HepG2 (cell line): ENCODE results near the gene CTRB2. TPM values are rescaled to one million over a fixed set of nuclear protein-coding genes. Genes with fewer than 3 reads are reported as not detected.
A peak's percentile ranks its signal among the peaks of the same experiment; 100 is the strongest.

Source experiments
- ELF3 ChIP-seq: IDR thresholded peaks from 2 replicates; pipeline ENCODE4 v1.6.1; 2016; ENCODE audit warnings: missing genetic modification reagents, missing compliant biosample characterization
- ELF4 ChIP-seq: sonication (generic); formaldehyde crosslinking; IDR thresholded peaks from 2 replicates; pipeline ENCODE4 v1.5.0; 2020; ENCODE audit warnings: missing genetic modification reagents, mild to moderate bottlenecking, moderate library complexity, borderline replicate concordance
- ESRRA ChIP-seq: sonication (generic); formaldehyde crosslinking; IDR thresholded peaks from 2 replicates; pipeline ENCODE4 v1.5.1; 2020; ENCODE audit warnings: mild to moderate bottlenecking, low read depth, missing genetic modification reagents
- GATAD1 ChIP-seq: IDR thresholded peaks from 2 replicates; pipeline ENCODE4 v1.6.1; 2016; ENCODE audit warnings: missing genetic modification reagents, missing compliant biosample characterization
- HNF4A ChIP-seq: sonication (generic); formaldehyde crosslinking; IDR thresholded peaks from 2 replicates; pipeline ENCODE4 v1.4.0; 2020; ENCODE audit warnings: missing genetic modification reagents
- KLF12 ChIP-seq: sonication (generic); formaldehyde crosslinking; IDR thresholded peaks from 2 replicates; pipeline ENCODE4 v1.4.0; 2020; ENCODE audit warnings: missing genetic modification reagents, borderline replicate concordance
- TBX3 ChIP-seq: fragments of 450-650 bp; IDR thresholded peaks from 2 replicates; pipeline ENCODE4 v1.6.1; 2017; ENCODE audit warnings: antibody characterized with exemption, mild to moderate bottlenecking, inconsistent platforms, borderline replicate concordance
- THYN1 ChIP-seq: sonication (generic); formaldehyde crosslinking; IDR thresholded peaks from 2 replicates; pipeline ENCODE4 v1.8.1; 2023; ENCODE audit warnings: low read depth, mild to moderate bottlenecking, moderate library complexity, missing genetic modification reagents, borderline replicate concordance
- ZNF138 ChIP-seq: sonication (generic); formaldehyde crosslinking; IDR thresholded peaks from 2 replicates; pipeline ENCODE4 v1.5.0; 2020; ENCODE audit warnings: mild to moderate bottlenecking, low read depth, missing genetic modification reagents
- ZNF570 ChIP-seq: sonication (generic); formaldehyde crosslinking; IDR thresholded peaks from 2 replicates; pipeline ENCODE4 v1.4.0; 2020; ENCODE audit warnings: mild to moderate bottlenecking, missing genetic modification reagents, borderline replicate concordance
- ZNF720 ChIP-seq: sonication (generic); formaldehyde crosslinking; IDR thresholded peaks from 2 replicates; pipeline ENCODE4 v1.4.0; 2020; ENCODE audit warnings: missing genetic modification reagents
- ZNF879 ChIP-seq: sonication (generic); formaldehyde crosslinking; IDR thresholded peaks from 2 replicates; pipeline ENCODE4 v1.8.1; 2023; ENCODE audit warnings: missing genetic modification reagents
- polyA plus RNA-seq, 8 experiments: library from polyadenylated mRNA; depleted of rRNA in 3 of 8; stranded (reverse) in 7 of 8; unstranded in 1 of 8; fragments of >200 nt; fragmentation: Illumina TruSeq in 4 of 8; extraction: Trizol in 4 of 8; gene quantifications; 2 replicates each; pipeline versions ENCODE4 v1.2.1 to v1.2.3, GENCODE V29; 2011 to 2016; ENCODE audit warnings: low read depth in 4 of 8, missing spikeins in 1 of 8, mixed read lengths in 1 of 8; ENCODE audit not compliant: insufficient read depth in 1 of 8
- total RNA-seq, 5 experiments: library from RNA; depleted of rRNA; stranded (reverse); fragments of >200 nt; fragmentation: Illumina TruSeq; extraction: Trizol; gene quantifications; 2 replicates each; pipeline ENCODE4 v1.2.3, GENCODE V29; 2016; ENCODE audit warnings: low read depth in 1 of 5
- TF ChIP-seq, protein P1 (sequence below): sonication (generic); formaldehyde crosslinking; IDR thresholded peaks from 2 replicates; pipeline ENCODE4 v1.4.0; 2020; ENCODE audit warnings: mild to moderate bottlenecking, low read depth, missing genetic modification reagents
- TF ChIP-seq, protein P2 (sequence below): sonication (generic); formaldehyde crosslinking; IDR thresholded peaks from 2 replicates; pipeline ENCODE4 v1.5.1; 2020; ENCODE audit warnings: missing genetic modification reagents, mild to moderate bottlenecking, borderline replicate concordance
- TF ChIP-seq, protein P3 (sequence below): IDR thresholded peaks from 2 replicates; pipeline ENCODE4 v1.6.1; 2016
- TF ChIP-seq, protein P4 (sequence below): sonication (generic); formaldehyde crosslinking; IDR thresholded peaks from 2 replicates; pipeline ENCODE4 v1.4.0; 2020; ENCODE audit warnings: mild to moderate bottlenecking, missing genetic modification reagents
- TF ChIP-seq, protein P5 (sequence below): sonication (generic); formaldehyde crosslinking; IDR thresholded peaks from 2 replicates; pipeline ENCODE4 v1.8.0; 2022; ENCODE audit warnings: missing genetic modification reagents, mild to moderate bottlenecking, borderline replicate concordance
- TF ChIP-seq, protein P6 (sequence below): IDR thresholded peaks from 2 replicates; pipeline ENCODE4 v1.6.1; 2016; ENCODE audit warnings: low read depth

Gene CTRB2
- total and polyA plus RNA-seq, 2 of the 13 experiments (the other 11 are each of a cell fraction or from before 2014, with no cell fraction given) = 0.13 TPM; not detected in 1

DNA sequence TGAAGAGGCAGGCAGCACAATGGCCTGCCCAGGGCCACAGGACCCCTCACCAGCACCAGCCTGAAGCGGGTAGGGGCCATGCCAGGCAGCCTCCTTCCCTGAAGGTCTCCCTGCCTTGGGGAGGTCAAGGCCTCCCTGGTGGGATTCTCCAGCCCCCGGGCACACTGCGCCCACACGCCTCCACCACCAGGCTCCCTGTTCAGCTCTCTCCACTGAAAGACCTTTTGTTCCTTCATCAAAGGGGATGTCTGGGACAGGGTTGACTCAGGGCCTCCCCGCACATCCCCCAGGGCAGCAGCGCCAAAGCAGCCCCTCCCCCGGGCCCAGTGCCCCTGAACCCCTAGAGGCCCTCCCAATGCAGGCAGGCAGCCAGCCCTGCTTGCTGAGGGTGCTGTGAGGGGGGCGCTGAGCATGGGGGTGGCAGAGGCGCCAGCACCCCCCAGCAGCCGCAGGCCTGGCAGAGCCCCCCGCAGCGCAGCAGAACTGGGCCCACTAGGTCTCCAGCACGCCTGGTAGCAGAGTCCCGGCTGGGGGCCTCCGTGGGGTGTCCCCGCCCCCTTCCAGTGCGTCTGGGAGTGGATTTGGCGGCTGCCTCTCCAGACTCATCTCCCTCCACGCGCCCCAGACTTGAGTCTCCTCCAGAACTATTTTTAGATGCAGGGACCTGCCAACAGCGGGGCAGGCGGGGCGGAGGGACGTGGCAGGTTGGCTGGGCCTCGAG lies 31.3 kb upstream of the CTRB2 start (continued):
- TF ChIP-seq, protein P1, sequence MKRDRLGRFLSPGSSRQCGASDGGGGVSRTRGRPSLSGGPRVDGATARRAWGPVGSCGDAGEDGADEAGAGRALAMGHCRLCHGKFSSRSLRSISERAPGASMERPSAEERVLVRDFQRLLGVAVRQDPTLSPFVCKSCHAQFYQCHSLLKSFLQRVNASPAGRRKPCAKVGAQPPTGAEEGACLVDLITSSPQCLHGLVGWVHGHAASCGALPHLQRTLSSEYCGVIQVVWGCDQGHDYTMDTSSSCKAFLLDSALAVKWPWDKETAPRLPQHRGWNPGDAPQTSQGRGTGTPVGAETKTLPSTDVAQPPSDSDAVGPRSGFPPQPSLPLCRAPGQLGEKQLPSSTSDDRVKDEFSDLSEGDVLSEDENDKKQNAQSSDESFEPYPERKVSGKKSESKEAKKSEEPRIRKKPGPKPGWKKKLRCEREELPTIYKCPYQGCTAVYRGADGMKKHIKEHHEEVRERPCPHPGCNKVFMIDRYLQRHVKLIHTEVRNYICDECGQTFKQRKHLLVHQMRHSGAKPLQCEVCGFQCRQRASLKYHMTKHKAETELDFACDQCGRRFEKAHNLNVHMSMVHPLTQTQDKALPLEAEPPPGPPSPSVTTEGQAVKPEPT = no peak
- TF ChIP-seq ZNF570 (CRISPR knock-in tag) (no peak), ELF4 (CRISPR knock-in tag) (no peak), GATAD1 (CRISPR knock-in tag) (0 out of 2 replicates have a peak, but pooled peaks have one; percentile 22), ZNF720 (CRISPR knock-in tag) (no peak), ESRRA (CRISPR knock-in tag) (no peak), ELF3 (peak; percentile 33; the same call in 1 of the 2 replicates), TBX3 (no peak), THYN1 (CRISPR knock-in tag) (no peak), HNF4A (CRISPR knock-in tag) (peak; percentile 33), ZNF879 (CRISPR knock-in tag) (no peak), ZNF138 (CRISPR knock-in tag) (no peak), KLF12 (CRISPR knock-in tag) (no peak)
- TF ChIP-seq, protein P2, sequence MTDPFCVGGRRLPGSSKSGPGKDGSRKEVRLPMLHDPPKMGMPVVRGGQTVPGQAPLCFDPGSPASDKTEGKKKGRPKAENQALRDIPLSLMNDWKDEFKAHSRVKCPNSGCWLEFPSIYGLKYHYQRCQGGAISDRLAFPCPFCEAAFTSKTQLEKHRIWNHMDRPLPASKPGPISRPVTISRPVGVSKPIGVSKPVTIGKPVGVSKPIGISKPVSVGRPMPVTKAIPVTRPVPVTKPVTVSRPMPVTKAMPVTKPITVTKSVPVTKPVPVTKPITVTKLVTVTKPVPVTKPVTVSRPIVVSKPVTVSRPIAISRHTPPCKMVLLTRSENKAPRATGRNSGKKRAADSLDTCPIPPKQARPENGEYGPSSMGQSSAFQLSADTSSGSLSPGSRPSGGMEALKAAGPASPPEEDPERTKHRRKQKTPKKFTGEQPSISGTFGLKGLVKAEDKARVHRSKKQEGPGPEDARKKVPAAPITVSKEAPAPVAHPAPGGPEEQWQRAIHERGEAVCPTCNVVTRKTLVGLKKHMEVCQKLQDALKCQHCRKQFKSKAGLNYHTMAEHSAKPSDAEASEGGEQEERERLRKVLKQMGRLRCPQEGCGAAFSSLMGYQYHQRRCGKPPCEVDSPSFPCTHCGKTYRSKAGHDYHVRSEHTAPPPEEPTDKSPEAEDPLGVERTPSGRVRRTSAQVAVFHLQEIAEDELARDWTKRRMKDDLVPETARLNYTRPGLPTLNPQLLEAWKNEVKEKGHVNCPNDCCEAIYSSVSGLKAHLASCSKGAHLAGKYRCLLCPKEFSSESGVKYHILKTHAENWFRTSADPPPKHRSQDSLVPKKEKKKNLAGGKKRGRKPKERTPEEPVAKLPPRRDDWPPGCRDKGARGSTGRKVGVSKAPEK (CRISPR knock-in tag) = no peak
- TF ChIP-seq, protein P3, sequence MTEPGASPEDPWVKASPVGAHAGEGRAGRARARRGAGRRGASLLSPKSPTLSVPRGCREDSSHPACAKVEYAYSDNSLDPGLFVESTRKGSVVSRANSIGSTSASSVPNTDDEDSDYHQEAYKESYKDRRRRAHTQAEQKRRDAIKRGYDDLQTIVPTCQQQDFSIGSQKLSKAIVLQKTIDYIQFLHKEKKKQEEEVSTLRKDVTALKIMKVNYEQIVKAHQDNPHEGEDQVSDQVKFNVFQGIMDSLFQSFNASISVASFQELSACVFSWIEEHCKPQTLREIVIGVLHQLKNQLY = peak; percentile 47; the same call in 1 of the 2 replicates
- TF ChIP-seq, protein P4, sequence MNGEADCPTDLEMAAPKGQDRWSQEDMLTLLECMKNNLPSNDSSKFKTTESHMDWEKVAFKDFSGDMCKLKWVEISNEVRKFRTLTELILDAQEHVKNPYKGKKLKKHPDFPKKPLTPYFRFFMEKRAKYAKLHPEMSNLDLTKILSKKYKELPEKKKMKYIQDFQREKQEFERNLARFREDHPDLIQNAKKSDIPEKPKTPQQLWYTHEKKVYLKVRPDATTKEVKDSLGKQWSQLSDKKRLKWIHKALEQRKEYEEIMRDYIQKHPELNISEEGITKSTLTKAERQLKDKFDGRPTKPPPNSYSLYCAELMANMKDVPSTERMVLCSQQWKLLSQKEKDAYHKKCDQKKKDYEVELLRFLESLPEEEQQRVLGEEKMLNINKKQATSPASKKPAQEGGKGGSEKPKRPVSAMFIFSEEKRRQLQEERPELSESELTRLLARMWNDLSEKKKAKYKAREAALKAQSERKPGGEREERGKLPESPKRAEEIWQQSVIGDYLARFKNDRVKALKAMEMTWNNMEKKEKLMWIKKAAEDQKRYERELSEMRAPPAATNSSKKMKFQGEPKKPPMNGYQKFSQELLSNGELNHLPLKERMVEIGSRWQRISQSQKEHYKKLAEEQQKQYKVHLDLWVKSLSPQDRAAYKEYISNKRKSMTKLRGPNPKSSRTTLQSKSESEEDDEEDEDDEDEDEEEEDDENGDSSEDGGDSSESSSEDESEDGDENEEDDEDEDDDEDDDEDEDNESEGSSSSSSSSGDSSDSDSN (CRISPR knock-in tag) = no peak; the same call in none of the 2 replicates
- TF ChIP-seq, protein P5, sequence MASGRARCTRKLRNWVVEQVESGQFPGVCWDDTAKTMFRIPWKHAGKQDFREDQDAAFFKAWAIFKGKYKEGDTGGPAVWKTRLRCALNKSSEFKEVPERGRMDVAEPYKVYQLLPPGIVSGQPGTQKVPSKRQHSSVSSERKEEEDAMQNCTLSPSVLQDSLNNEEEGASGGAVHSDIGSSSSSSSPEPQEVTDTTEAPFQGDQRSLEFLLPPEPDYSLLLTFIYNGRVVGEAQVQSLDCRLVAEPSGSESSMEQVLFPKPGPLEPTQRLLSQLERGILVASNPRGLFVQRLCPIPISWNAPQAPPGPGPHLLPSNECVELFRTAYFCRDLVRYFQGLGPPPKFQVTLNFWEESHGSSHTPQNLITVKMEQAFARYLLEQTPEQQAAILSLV (CRISPR knock-in tag) = no peak
- TF ChIP-seq, protein P6, sequence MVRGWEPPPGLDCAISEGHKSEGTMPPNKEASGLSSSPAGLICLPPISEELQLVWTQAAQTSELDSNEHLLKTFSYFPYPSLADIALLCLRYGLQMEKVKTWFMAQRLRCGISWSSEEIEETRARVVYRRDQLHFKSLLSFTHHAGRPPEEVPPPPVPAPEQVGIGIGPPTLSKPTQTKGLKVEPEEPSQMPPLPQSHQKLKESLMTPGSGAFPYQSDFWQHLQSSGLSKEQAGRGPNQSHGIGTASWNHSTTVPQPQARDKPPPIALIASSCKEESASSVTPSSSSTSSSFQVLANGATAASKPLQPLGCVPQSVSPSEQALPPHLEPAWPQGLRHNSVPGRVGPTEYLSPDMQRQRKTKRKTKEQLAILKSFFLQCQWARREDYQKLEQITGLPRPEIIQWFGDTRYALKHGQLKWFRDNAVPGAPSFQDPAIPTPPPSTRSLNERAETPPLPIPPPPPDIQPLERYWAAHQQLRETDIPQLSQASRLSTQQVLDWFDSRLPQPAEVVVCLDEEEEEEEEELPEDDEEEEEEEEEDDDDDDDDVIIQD (CRISPR knock-in tag) = no peak
